WTC11 (cell line): ENCODE data around the gene HYCC2.

Experiments used
- ESRRA ChIP-seq: sonication (generic); formaldehyde crosslinking; IDR thresholded peaks from 2 replicates; pipeline ENCODE4 v1.8.1; 2022; ENCODE audit warnings: mild to moderate bottlenecking, missing genetic modification reagents, borderline replicate concordance
- FOXK1 ChIP-seq: sonication (generic); formaldehyde crosslinking; IDR thresholded peaks from 2 replicates; pipeline ENCODE4 v1.8.0; 2022; ENCODE audit warnings: mild to moderate bottlenecking, moderate library complexity, missing genetic modification reagents
- JAZF1 ChIP-seq: fragments of 250-450 bp; sonication (Bioruptor Pico); IDR thresholded peaks from 2 replicates; pipeline ENCODE4 v1.9.0; 2021; ENCODE audit warnings: moderate library complexity, mild to moderate bottlenecking, inconsistent platforms
- KAT7 ChIP-seq: sonication (generic); formaldehyde crosslinking; IDR thresholded peaks from 2 replicates; pipeline ENCODE4 v1.8.1; 2023; ENCODE audit warnings: missing genetic modification reagents, mild to moderate bottlenecking, borderline replicate concordance
- NFE2L1 ChIP-seq: sonication (generic); formaldehyde crosslinking; IDR thresholded peaks from 2 replicates; pipeline ENCODE4 v1.8.1; 2023; ENCODE audit warnings: missing genetic modification reagents
- SP1 ChIP-seq: sonication (generic); formaldehyde crosslinking; conservative IDR thresholded peaks from 2 replicates; pipeline ENCODE4 v1.8.1; 2022; ENCODE audit warnings: missing genetic modification reagents
- TEAD4 ChIP-seq: sonication (generic); formaldehyde crosslinking; IDR thresholded peaks from 2 replicates; pipeline ENCODE4 v1.8.0; 2022; ENCODE audit warnings: mild to moderate bottlenecking, missing genetic modification reagents
- ZBTB21 ChIP-seq: sonication (generic); formaldehyde crosslinking; IDR thresholded peaks from 2 replicates; pipeline ENCODE4 v1.8.1; 2023; ENCODE audit warnings: mild to moderate bottlenecking, missing genetic modification reagents, borderline replicate concordance
- TF ChIP-seq, protein P1 (sequence below): sonication (generic); formaldehyde crosslinking; IDR thresholded peaks from 2 replicates; pipeline ENCODE4 v1.8.0; 2022; ENCODE audit warnings: missing genetic modification reagents
- TF ChIP-seq, protein P2 (sequence below): fragments of 200-600 bp; IDR thresholded peaks from 2 replicates; pipeline ENCODE4 v1.8.0; 2022; ENCODE audit warnings: antibody characterized with exemption
- TF ChIP-seq, protein P3 (sequence below): sonication (generic); formaldehyde crosslinking; IDR thresholded peaks from 2 replicates; pipeline ENCODE4 v1.8.1; 2023; ENCODE audit warnings: mild to moderate bottlenecking, missing genetic modification reagents, moderate library complexity

DNA sequence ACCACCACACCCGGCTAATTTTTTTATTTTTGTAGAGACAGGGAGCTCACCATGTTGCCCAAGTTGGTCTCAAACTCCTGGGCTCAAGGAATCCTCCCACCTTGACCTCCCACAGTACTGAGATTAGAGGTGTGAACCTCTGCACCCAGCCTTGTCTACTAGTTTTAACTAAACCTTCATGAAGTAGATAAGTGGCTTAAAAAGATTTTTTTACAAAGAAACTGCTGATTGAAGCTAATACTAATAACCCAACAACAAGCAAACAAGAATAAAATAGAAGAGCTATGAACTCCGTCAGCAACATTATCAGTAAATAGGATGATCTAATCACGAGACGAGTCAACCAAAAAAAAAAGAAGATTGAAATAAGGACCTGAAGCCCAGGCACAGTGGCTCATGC lies 19.1 kb upstream of the HYCC2 start:
- TF ChIP-seq JAZF1 (CRISPR knock-in tag) = no peak
- TF ChIP-seq, protein P1, sequence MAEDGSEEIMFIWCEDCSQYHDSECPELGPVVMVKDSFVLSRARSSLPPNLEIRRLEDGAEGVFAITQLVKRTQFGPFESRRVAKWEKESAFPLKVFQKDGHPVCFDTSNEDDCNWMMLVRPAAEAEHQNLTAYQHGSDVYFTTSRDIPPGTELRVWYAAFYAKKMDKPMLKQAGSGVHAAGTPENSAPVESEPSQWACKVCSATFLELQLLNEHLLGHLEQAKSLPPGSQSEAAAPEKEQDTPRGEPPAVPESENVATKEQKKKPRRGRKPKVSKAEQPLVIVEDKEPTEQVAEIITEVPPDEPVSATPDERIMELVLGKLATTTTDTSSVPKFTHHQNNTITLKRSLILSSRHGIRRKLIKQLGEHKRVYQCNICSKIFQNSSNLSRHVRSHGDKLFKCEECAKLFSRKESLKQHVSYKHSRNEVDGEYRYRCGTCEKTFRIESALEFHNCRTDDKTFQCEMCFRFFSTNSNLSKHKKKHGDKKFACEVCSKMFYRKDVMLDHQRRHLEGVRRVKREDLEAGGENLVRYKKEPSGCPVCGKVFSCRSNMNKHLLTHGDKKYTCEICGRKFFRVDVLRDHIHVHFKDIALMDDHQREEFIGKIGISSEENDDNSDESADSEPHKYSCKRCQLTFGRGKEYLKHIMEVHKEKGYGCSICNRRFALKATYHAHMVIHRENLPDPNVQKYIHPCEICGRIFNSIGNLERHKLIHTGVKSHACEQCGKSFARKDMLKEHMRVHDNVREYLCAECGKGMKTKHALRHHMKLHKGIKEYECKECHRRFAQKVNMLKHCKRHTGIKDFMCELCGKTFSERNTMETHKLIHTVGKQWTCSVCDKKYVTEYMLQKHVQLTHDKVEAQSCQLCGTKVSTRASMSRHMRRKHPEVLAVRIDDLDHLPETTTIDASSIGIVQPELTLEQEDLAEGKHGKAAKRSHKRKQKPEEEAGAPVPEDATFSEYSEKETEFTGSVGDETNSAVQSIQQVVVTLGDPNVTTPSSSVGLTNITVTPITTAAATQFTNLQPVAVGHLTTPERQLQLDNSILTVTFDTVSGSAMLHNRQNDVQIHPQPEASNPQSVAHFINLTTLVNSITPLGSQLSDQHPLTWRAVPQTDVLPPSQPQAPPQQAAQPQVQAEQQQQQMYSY (CRISPR knock-in tag) = no peak
- TF ChIP-seq, protein P2, sequence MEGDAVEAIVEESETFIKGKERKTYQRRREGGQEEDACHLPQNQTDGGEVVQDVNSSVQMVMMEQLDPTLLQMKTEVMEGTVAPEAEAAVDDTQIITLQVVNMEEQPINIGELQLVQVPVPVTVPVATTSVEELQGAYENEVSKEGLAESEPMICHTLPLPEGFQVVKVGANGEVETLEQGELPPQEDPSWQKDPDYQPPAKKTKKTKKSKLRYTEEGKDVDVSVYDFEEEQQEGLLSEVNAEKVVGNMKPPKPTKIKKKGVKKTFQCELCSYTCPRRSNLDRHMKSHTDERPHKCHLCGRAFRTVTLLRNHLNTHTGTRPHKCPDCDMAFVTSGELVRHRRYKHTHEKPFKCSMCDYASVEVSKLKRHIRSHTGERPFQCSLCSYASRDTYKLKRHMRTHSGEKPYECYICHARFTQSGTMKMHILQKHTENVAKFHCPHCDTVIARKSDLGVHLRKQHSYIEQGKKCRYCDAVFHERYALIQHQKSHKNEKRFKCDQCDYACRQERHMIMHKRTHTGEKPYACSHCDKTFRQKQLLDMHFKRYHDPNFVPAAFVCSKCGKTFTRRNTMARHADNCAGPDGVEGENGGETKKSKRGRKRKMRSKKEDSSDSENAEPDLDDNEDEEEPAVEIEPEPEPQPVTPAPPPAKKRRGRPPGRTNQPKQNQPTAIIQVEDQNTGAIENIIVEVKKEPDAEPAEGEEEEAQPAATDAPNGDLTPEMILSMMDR = no peak
- no peak for TF ChIP-seq ZBTB21 (CRISPR knock-in tag)
- TF ChIP-seq, protein P3, sequence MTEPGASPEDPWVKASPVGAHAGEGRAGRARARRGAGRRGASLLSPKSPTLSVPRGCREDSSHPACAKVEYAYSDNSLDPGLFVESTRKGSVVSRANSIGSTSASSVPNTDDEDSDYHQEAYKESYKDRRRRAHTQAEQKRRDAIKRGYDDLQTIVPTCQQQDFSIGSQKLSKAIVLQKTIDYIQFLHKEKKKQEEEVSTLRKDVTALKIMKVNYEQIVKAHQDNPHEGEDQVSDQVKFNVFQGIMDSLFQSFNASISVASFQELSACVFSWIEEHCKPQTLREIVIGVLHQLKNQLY (CRISPR knock-in tag) = no peak
- no peak for TF ChIP-seq NFE2L1
- no peak for TF ChIP-seq KAT7 (CRISPR knock-in tag)
- TF ChIP-seq TEAD4 (CRISPR knock-in tag) = no peak
- TF ChIP-seq SP1 = no peak
- TF ChIP-seq ESRRA (CRISPR knock-in tag) = no peak
- no peak for TF ChIP-seq FOXK1 (CRISPR knock-in tag)
